Measurements from ENCODE around the gene SYNE1.

SYNE1 gene

DNA sequence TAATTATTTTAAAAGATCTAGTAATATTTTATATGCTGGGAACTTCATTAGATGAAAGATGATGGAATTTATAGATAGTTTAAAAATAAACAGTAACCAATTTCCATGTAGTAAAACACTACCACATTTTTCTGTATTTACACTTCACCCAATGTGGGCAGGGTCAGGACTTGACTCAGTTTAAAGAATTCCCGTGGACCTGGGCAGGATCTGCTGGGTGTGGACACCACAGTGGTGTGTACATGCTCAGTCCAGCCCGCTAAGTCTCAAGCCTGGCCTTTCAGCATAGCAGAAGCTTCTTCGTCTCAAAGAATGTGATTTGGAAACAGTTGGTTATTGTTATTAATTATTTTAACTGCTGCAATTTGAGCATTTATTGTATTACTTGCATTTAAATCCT is 364.2 kb downstream of the SYNE1 start:
- no peak for DNase-seq (ENCODE audit: low read depth)

DNA sequence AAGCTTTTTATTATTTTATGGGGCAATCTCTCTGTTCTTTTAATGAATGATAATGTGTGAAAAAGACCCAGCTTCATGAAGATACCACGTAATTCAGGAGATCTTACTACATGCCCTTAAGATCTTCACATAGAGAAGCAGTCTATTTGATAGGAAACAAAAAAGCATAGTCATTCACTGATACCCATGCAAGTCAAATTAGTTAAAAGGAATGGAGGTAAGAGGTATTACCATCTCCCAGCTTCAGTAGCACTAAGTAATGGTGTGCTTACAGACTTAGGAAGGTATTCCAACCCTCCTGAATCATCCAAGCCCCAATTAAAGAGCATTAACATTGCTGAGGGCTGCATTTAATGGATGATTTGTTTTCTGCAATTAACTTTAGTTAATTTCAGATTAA is 364.7 kb downstream of the SYNE1 start:
- DNase-seq (ENCODE audit: low read depth) = no peak

DNA sequence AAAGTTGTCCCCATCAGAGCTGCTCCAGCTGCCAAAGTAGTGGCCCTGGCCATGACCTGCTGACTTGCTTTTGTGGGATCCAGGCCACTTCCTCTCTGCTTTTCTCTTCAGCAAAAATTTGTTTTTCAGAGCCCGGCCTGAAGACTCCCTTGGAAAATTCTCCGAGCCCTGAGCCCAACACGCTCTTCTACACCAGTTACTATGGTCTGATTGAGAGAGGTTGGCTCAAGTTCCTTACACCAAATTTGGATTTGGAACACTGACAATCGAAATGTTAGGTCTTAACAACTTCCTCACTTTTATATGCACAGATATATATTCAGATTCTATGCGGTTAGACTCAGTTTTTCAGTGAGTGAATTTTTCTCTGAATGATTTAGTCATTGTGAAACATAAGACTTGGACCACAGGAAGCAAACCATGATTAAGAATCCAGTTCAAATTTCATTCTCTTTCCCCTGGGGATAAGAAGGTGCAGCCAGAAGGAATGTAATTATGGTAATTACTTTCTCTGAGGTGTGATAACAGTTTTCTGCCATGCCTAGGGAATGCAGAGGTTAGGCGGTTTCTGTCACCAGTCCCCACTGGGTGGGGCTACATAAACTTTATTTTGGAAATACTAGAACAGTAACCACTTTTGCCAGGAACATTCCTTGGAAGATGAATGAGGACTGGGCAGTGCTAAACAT is 365.2 kb downstream of the SYNE1 start:
- DNase-seq (ENCODE audit: low read depth) = no peak

DNA sequence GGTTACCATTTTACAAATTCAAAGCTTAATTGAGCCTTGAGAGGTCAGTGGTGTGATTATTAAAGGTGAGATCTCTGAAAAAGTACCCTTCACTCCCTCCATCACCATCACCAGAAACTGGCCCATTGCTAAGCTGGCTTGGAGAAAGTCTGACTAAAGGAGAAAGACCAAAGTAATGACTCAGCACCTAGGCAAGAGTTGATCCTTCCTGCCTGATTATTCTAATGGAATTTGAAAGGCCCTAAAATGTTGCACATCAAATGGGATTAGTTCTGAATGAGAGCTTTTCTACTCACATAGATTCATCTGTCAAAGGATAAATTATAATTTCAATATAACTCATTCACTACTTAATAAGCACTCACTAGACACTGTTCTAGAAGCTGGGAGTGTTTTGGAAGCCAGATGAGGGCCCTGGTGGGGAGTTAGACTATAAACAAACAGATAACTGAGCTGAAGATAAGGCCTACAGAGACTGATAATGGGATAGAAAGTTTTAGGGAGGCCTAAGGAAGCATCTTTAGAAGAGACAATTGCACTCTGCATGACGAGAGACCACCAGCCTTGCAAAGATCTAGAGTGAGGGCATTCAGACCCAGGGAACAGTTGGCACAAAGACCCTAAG is 366.7 kb downstream of the SYNE1 start:
- DNase-seq (ENCODE audit: low read depth) = no peak

DNA sequence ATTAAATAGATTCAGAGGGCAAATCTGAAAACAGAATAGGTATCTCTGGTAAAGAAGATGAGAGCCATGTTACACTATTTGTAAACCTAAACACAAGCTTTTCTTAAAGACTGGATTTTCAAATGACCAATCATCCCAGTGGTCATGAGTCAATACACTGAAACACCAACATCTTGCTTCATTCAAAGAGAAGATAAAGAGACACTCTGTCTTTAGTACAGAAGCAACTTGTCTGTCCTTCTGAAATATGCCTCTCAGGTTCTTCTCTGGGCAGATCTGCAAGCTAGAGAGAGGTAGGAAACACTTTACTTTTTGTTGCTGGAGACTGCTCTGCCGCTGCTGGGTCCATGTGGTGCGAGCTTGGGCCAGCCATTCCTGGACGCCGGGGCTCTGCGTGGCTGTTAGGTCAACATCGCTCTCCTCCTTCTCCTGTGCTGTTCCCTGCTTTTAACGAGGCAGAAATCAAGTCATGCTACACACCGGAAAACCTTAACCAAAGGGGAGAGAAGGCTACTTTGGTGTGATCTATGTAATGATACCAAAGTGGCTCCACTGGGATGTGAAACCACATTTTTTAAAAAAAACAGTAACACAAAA is 368.2 kb downstream of the SYNE1 start:
- DNase-seq (ENCODE audit: low read depth) = no peak

DNA sequence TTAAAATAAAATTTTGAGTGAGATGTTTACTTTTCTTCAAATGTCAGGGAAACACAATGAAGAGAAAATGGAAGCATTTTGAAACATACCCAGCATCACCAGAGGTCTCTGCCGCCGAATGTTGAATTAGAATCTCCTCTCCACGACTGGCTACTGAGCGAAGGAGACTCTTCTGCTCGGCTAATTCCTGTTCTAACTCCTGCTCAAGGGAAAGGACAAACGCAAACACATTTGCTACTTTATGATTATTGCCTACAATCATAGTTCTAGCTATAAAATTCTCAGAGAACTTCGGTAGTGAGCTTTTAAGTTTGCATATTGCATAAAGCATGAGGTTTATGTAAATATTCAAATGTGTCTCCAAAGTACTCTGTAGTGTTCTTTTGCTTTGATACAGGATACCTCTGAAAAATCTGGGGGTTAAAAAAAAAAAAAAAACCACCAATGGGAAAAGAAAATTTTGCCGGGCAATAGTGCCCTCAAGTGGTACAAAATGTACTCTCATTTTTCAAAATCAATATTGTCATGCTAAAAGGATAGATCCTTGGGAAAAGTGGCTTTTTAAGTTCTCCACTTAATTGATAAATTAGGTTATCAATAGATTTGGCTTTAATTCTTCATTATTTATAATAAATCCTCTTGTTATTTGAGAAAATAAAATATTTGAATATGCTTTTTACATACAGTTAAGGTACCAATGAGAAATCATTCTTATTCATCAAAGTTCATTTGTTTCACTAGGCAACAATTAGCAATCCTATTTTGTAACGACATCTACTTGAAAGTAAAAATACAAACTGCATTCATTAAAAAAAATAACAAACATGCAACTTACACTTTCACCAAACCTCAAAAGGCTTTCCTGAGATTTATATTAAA is 369.0 kb downstream of the SYNE1 start:
- no peak for DNase-seq (ENCODE audit: low read depth)

DNA sequence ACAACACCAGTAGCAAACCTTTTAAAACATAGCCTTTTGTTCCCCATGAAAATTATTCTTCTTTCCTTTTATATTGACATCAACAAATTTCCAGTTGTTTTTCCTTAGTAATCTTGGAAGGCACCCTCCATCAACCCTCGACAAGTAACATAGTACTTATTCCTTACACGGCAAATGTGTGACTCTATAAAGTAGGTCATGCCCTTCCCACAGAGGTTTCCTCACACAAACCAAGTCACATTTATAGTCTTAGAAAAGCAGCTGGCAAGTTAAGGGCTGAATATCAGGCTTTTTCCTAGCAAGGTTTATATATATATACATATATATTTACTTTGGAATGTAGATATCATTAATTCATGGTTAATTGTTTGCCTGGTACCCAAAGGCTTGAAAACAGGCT is 371.5 kb downstream of the SYNE1 start:
- DNase-seq (ENCODE audit: low read depth) = no peak

DNA sequence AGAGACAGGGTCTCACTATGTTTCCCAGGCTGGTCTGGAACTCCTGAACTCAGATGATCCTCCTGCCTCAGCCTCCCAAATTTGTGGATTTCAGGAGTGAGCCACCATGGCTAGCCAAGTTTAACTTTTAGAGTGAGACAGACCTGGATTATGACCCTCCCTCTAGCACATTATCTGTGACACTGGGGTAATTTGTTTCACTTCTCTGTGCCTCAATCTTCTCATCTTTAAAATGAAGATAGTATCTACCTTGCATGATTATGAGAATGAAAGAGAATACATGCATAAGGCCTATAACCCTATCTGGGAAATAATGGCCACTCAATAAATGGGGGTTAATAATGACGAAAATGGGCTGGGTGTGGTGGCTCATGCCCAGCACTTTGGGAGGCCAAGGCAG is 373.6 kb downstream of the SYNE1 start:
- DNase-seq (ENCODE audit: low read depth) = no peak

DNA sequence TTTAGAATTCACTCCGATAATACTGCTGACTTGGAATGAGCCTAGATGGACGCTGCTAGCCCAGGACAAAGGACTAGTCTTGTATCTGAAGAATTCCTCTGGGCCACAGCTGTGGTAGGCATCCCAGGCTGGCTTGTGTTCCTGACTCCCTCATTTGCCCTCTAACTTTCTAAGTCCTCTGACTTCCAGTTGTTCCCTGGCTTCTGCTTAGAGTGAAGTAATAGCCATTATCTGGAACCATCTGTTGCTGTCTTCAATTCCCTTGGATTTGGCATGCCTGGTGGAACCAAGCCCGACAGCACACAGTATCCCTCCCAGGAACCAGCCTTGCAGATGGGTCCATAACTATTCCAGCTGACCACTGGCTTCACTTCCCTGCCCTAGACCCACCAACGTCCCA is 376.0 kb downstream of the SYNE1 start:
- DNase-seq (ENCODE audit: low read depth) = no peak

DNA sequence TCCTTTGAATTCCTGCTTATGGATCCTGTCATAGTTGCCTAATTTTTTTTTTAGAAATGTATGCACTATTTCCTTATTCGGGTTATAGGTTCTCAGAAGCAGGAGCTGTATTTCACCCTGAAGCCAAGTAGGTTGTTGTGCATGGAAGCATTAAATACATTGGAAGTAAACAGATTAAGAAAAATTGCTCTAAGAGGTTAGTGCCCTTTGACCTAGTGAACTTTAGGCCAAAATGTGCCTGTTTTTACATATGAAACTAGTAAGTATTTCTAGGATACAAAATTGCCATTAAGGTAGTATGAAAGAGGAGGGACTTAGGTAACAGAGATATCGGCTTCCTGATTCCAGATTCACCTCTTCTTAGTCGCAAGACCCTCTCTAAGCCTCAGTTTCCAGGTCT is 377.9 kb downstream of the SYNE1 start:
- DNase-seq (ENCODE audit: low read depth) = no peak

DNA sequence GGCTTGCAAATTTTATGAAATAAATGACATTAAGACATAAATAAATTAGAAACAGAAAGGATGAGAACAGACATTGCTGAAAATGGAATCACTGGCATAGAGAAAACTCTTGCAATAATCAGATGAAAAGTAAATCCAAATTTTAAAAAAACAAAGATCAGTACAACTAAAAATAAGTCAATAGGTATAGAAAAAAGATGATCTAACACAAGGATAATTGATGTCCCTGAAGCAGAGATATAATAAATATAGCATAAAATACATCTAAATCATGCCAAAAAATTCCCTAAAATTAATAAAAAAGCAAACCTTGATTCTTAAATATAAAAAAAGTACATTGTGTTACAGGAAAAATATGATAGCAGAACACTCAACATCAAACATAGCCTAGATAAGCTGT is 379.6 kb downstream of the SYNE1 start:
- no peak for DNase-seq (ENCODE audit: low read depth)

DNA sequence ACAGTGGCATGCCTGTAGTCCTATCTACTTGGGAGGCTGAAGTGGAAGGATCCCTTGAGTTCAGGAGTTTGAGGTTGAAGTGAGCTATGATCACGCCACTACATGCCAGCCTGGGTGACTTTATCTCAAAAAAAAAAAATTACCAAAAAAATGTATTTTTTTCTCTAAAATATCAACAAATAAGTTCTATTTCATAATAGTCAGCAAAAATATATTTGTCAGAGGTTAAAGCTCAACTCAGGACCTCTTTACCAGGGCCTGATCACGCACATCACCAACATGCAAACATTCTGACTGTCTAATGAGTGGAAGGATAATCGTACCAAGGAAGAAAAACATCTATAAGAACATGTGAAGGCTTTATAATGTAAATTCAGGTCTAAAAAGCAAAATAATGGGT is 387.0 kb downstream of the SYNE1 start:
- no peak for DNase-seq (ENCODE audit: low read depth)

DNA sequence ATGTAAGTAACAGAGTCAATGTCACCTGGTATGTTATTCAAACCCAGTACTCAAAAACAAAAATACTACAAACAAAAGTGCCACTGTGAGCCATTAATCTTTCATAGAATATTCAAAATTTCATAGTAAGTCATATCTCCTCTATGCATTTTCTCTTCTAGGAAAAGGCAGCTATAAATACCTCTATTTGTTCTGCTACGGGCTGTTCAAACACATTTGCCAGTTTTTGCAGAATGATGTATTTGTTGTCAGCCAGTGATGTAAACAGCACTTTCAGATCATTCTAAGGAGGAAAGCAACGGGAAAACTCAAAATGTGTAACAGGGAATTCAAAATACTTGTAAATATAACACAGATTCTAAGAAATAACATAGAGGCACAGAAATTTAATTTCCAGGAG is 388.2 kb downstream of the SYNE1 start:
- no peak for DNase-seq (ENCODE audit: low read depth)

DNA sequence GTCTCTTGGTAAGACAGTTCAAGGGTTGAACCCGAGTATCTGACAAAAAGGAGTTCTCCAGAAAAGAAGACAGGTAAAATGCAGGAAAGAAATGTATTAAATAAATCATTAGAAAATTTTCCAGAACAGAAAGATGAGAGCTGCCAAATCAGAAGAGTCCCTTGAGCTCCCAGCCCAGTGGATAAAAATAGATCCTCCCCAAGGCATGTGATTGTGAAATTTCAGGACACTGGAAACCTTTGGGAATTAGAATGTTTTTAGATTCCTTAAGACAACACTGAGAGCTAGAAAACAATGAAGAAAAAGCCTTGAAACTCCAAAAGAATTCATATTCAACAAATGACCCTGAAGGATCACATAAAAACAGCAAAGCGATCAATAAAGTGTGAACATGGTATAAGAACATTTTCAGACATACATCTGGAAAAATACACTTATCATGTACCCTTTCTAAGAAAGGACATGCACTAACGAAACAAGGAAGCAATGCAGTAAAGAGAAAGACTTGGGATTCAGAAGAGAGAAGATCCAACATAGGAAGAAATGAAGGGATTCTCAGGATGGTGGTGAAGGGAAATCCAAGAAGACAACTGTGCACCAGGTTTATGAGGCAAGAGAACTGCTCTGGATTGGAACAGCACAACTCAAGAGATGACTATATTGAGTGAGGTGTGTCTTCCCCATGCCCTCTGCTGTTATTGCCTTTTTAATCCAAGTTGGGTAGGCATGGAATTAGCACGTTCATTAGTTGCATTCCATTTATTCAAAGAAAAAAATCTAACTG is 390.4 kb downstream of the SYNE1 start:
- DNase-seq (ENCODE audit: low read depth) = no peak

DNA sequence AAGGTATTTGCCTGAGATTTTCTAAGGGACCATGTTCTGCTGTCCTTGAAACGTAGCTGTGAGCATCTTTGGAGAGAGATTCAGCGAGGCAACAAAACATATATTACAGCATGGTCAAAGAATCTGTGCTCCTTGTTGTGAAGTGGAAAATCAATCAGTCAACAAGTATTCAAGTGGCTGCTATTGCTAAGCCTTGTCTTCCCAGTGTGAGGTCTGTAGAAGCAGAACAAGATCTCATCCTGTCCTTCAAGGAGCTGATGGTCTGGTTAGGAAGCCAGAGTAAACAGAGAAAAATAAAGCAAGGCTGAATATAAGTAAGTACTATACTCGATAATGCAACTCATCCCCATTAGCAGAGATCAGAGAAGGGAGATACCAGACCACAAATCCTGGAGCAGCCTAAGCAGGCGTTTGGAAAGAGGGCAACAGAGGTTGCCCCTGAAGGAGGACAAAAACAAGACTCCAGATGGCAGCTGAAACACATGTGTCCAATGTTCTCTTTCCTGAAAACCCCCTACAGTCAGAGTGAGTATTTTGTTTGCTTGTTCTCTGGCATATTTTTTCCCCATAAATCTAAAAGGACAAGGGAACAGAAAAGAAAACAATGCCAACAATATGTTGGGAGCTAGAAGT is 392.0 kb downstream of the SYNE1 start:
- DNase-seq (ENCODE audit: low read depth) = no peak

DNA sequence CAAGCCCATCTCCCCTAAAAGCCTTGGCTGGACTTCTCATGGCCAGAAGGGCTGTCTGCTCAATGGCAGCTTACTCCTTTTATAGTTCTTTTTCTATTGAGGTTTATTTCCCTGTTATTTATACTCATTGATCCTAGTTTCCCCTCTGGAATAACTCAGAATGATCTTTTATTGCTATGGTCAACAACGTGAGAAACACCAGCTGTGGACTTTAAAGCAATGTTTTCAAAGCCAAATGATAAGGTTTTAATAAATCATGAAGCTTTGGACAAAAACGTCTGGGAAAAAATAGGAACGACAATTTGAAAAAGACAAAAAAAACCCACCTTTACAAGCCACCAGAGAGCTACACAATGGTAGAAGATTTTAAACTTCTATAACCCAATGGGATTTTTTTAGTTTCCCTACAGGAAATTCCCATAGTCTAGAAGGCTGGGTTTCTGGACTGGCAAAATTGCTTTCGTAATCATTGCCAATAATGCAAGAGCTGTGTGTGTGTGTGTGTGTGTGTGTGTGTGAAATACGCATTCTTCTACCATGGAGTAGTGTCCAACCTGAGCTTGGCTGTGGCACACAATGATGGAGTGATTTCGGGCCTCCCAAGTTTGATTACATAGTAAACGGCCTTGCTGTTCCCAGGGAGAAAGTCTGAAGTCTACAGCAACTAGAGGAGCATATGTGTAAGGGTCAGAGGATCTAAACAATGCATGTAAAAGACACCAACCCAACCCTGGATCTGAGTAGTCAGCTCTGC is 396.0 kb downstream of the SYNE1 start:
- no peak for DNase-seq (ENCODE audit: low read depth)

DNA sequence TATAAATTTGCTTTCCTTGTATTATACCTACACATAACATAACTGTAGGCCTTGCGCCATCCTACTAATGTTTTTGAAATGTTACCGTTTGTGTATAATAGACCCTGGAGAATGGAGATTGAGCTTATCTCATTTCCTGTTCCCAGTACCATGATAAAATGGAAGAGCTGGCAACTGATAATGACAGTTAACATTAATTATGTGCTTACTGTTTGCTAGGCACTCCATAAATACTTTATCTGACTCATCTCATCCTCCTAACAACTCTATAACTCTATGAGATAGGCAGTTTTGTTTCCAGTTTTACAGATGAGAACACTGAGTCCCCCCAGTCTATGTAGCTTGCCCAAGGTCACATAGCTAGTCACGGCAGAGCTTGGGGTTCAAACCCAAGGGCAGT is 396.7 kb downstream of the SYNE1 start:
- no peak for DNase-seq (ENCODE audit: low read depth)

DNA sequence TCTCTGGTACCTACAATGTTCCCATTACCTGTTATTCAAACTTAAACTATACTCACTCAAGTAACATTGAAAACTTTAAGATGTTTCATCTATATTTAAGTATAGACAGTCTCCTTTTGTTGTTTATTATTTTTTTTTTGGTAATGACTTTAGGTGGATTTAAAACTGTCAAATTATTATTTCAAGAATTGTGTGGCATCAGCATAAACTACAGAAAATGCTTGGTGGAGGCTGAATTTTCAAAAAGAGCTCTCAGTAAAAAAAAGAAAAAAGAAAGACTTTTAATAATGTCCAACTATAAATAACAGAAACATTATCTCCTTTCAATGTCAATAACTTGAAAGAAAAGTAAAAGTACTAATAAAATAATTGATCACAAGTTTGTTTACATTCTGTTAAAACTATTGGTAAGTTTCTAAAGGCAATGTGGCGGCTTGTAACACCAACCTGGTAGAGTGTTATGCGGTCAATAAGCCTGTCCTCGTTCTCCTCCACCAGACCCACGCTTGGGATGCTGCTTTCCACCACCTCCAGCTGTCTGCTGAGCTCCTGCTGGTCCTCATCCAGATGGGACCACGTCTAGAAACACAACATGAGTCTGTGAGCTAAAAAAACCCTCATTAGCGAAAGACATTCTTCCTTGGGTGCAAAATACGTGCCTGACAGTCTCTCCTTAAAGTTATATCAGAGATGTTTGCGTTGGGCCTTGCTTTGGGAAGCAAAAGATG is 400.6 kb downstream of the SYNE1 start:
- DNase-seq (ENCODE audit: low read depth) = no peak

DNA sequence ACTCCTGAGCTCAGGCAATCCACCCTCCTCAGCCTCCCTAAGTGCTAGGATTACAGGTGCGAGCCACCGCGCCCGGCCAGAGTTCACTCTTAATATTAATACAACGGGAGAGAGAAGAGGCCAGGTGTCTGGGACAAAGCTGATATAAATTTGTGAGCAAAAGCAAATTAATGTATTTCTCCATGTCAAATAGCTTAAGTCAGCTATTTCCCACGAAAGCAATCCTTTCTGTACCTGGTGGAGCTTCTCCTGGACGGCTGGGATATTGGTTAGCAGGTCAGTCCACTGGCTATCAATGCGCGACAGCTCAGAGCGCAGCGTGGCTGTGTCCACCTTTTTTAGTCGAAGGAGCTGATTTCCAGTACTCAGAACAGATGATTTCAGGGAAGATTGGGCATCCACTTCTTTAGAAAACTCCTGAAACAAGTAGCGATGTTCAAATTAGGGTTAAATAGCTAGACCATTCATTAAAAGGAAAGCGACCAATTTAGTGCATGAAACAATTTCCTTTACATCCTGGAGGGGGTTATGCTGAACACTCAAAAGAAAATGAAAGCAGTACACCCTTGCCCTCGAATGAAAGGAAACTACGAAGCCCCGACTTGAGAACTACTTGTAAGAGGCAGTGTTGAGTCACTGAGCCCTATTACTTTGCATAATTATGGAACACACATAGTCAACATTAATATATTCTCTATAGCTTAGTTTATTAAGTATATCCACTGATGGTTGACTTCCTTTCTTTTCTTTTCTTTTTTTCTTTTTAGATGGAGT is 403.4 kb downstream of the SYNE1 start:
- no peak for DNase-seq (ENCODE audit: low read depth)
